Fibroblast of villous mesenchyme (primary cell): ENCODE data around the gene SETD9. TPM values are rescaled to one million over a fixed set of nuclear protein-coding genes. Genes with fewer than 3 reads are reported as not detected.

Experiments used
- DNase-seq: peaks from one replicate; pipeline ENCODE4 v3.0.0-alpha.2; 2010; ENCODE audit warnings: low read depth
- H3K4me3 ChIP-seq: 2 replicates; pipeline ENCODE4 v1.5.1; 2011; ENCODE audit warnings: low read depth, mild to moderate bottlenecking, low read length
- total RNA-seq: library from RNA; depleted of rRNA; stranded (reverse); fragments of >200 nt; gene quantifications from 2 replicates; pipeline ENCODE4 v1.2.3, GENCODE V29; 2012
- TF ChIP-seq, protein P1 (sequence below): IDR thresholded peaks from 2 replicates; pipeline ENCODE4 v1.5.1; 2012; ENCODE audit warnings: low read depth, mild to moderate bottlenecking, low read length; ENCODE audit not compliant: insufficient read depth

The SETD9 gene
- total RNA-seq, 1 donor = 7.3 TPM

DNA sequence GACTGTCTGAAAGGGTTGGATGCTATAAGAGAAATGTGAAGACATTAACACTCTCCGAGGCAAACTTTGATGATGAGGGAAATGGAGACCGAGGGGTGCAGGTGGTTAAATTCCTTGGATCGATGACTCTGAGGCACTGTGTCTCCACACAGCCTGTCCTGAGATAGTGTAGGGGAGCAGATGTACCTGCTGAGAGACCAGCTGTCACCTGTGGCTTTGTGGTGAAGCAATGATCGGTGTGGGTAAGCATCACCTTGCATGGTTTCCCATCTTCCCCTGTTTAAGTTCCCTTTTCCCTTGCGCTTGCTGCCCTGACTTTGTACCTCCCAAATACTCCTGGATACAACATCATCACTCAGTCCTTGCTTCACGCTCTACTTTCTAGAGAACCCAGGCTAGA lies 52.4 kb downstream of the SETD9 start:
- DNase-seq = no peak

DNA sequence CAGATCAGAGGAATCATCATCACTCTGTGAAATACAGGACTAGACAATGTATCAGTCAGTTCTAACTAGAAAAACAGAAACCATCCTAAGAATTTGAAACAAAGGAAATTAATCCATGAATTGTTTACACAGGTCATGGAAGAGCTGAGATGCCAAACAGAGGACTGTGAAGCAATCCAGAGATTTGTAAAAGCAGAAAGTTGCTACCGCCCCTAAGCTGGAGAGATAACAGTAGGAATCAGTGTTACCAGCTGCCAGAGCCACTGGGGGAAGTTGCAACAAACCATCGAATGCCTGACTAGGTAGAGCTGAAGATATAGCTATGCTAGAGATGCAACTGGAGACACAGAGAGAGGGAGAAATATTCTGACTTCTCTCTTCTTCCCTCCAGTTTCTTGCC lies 52.9 kb downstream of the SETD9 start:
- DNase-seq = peak; percentile 17
- TF ChIP-seq, protein P1, sequence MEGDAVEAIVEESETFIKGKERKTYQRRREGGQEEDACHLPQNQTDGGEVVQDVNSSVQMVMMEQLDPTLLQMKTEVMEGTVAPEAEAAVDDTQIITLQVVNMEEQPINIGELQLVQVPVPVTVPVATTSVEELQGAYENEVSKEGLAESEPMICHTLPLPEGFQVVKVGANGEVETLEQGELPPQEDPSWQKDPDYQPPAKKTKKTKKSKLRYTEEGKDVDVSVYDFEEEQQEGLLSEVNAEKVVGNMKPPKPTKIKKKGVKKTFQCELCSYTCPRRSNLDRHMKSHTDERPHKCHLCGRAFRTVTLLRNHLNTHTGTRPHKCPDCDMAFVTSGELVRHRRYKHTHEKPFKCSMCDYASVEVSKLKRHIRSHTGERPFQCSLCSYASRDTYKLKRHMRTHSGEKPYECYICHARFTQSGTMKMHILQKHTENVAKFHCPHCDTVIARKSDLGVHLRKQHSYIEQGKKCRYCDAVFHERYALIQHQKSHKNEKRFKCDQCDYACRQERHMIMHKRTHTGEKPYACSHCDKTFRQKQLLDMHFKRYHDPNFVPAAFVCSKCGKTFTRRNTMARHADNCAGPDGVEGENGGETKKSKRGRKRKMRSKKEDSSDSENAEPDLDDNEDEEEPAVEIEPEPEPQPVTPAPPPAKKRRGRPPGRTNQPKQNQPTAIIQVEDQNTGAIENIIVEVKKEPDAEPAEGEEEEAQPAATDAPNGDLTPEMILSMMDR = no peak
- no peak overlapping the region for H3K4me3 ChIP-seq

More for the DNA sequence above, 52.4 kb downstream of the SETD9 start:
- no peak overlapping the region for H3K4me3 ChIP-seq
- TF ChIP-seq, protein P1 = no peak

DNA sequence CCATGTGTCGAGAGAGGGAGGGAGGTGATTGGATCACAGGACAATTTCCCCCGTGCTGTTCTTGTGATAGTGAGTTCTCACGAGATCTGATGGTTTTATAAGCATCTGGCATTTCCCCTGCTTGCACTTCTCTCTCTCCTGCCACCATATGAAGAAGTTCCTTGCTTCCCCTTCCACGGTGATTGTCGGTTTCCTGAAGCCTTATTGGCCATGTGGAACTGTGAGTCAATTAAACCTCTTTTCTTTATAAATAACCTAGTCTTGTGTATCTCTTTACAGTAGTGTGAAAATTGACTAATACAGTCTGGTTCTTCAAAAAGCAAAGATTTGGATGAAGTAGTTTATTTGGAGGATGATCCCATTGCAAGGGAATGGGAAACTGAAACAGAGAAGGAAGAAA lies 53.9 kb downstream of the SETD9 start:
- no peak for DNase-seq
- TF ChIP-seq, protein P1 = no peak
- H3K4me3 ChIP-seq = no peak overlapping the region

DNA sequence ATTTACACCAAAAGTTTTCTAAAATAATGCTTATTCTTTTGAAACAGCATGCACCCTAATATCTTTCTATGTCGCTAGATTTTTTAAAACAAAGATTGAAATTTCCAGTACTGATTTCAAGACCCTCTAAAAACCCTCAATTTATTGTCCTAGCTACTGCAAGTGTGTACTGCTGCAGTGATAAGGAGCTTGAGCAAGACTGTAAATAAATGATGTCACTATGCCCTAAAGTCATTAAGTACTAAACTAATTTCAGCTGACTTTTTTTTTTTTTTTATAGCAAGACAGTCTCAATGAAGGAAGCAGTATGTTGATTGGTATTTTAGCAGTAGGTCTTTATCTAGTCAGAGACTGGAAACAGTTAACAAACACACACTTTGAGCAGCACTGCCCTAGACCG lies 54.8 kb downstream of the SETD9 start:
- TF ChIP-seq, protein P1 = no peak
- DNase-seq = peak; percentile 35
- H3K4me3 ChIP-seq = no peak overlapping the region

Other genes starting within 250 kb of the SETD9 start
- 7.7 and 9.5 TPM in 2 replicates for gene MAP3K1, start 94.0 kb upstream of the SETD9 start, total RNA-seq
- 18.4 and 28.9 TPM in 2 replicates for gene MIER3, start 42.5 kb downstream of the SETD9 start, total RNA-seq